Mesodermal cell (in vitro differentiated cells): ENCODE data around the gene MVB12B.

Experiments used
- H3K27ac ChIP-seq: 2 replicates; pipeline ENCODE4 v1.7.0; 2013; ENCODE audit warnings: mild to moderate bottlenecking, low read depth, low read length, moderate library complexity; ENCODE audit not compliant: severe bottlenecking
- H3K36me3 ChIP-seq: 2 replicates; pipeline ENCODE4 v1.7.1; 2013; ENCODE audit warnings: mild to moderate bottlenecking, low read length, moderate library complexity; ENCODE audit not compliant: control insufficient read depth, insufficient read depth
- H3K4me1 ChIP-seq: one replicate; pipeline ENCODE4 v1.7.1; 2013; ENCODE audit warnings: mild to moderate bottlenecking, low read length; ENCODE audit not compliant: insufficient read depth, control insufficient read depth, poor library complexity, severe bottlenecking
- H3K4me3 ChIP-seq: 2 replicates; pipeline ENCODE4 v1.7.0; 2013; ENCODE audit warnings: low read length, control low read depth, mild to moderate bottlenecking; ENCODE audit not compliant: insufficient read depth, poor library complexity, severe bottlenecking; ENCODE audit errors: extremely low read depth
- H3K9me3 ChIP-seq: 2 replicates; pipeline ENCODE4 v1.7.1; 2013; ENCODE audit warnings: mild to moderate bottlenecking, low read length, moderate library complexity; ENCODE audit not compliant: control insufficient read depth
- WGBS, 2 experiments: methylation state at CpG; one replicate each; pipeline ENCODE4 v1.1.5; 2013; ENCODE audit warnings: missing lambda C conversion rate in 2 of 2; ENCODE audit not compliant: insufficient coverage in 2 of 2; 5-methylcytosine and 5-hydroxymethylcytosine counted together

Gene MVB12B

GRCh38 chr9:126454795-126455194 is 128.2 kb downstream of the MVB12B start:
- 92 to 97% methylated on average over 4 to 7 of the region's 9 CpGs for WGBS, 2 experiments
- no peak overlapping the region for H3K4me3 ChIP-seq
- H3K27ac ChIP-seq: no peak overlapping the region
- H3K36me3 ChIP-seq: no peaks in the 10 kb centered on the region
- H3K4me1 ChIP-seq: peaks cover 5% of the 10 kb centered on the region
- no peaks in the 10 kb centered on the region for H3K9me3 ChIP-seq

GRCh38 chr9:126456441-126457174 is 130.0 kb downstream of the MVB12B start:
- no peaks in the 10 kb centered on the region for H3K9me3 ChIP-seq
- H3K4me3 ChIP-seq: no peak overlapping the region
- no peak overlapping the region for H3K27ac ChIP-seq
- H3K4me1 ChIP-seq: peaks cover 5% of the 10 kb centered on the region
- 90 to 97% methylated on average over 10 to 12 of the region's 16 CpGs for WGBS, 2 experiments
- no peaks in the 10 kb centered on the region for H3K36me3 ChIP-seq

DNA sequence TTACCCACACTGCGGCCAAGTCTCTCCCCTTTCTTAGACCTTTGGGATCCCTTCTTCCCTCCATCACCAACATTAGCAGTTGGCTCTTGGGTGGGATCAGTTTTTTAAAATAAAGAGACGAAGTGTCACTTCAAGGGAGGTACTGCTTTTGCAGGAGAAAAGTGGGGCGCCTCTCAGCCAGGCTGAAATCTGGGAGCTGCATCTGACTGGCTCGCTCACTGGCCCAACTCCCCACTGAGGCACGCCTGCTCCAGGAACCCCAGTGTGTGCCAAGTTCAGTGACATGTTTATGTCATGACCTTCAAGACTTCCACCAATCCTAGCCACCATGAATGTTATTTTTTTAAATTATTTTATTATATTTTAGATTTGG is 130.5 kb downstream of the MVB12B start:
- Histone ChIP-seq H3K9me3 (no peaks in the 10 kb centered on the region), H3K4me1 (peaks cover 4% of the 10 kb centered on the region), H3K4me3 (no peak overlapping the region), H3K36me3 (no peaks in the 10 kb centered on the region), H3K27ac (no peak overlapping the region)
- WGBS, 2 experiments: 72 to 100% methylated on average over 2 to 4 of the region's 5 CpGs

GRCh38 chr9:126457890-126458289 is 131.3 kb downstream of the MVB12B start:
- Histone ChIP-seq H3K4me1 (no peaks in the 10 kb centered on the region), H3K9me3 (no peaks in the 10 kb centered on the region), H3K27ac (no peak overlapping the region), H3K4me3 (no peak overlapping the region), H3K36me3 (no peaks in the 10 kb centered on the region)
- 92 to 94% methylated on average over 7 to 9 of the region's 9 CpGs for WGBS, 2 experiments

DNA sequence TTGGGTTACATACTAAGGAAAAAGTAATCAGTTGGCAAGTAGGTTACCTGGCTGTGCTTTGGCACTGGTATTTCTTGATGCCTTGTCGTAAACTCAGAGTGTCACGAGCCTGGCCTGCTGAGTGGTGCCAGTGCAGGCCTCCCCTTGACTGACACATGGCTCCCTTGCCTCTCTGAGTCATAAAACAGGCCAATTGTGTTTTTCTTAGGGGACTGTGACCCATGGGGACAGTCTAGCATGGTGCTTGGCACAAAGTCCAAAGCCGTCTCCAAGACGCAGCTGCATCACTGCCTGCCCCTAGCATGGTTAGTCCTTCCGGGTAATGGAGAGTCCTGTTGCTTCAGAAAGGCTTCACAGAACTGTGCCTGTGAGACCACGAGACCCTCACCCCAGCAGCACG is 132.5 kb downstream of the MVB12B start:
- Histone ChIP-seq H3K9me3 (no peaks in the 10 kb centered on the region), H3K27ac (no peak overlapping the region), H3K4me1 (no peaks in the 10 kb centered on the region), H3K4me3 (no peak overlapping the region), H3K36me3 (no peaks in the 10 kb centered on the region)
- WGBS, 2 experiments: 95 to 98% methylated on average over 6 to 7 of the region's 7 CpGs

- Histone ChIP-seq H3K9me3 (no peaks in the 10 kb centered on the region), H3K27ac (no peak overlapping the region), H3K4me3 (no peak overlapping the region), H3K36me3 (no peaks in the 10 kb centered on the region), H3K4me1 (no peaks in the 10 kb centered on the region)
- WGBS, 2 experiments: 95 to 97% methylated on average over 12 to 16 of the region's 16 CpGs
Observed at GRCh38 chr9:126459546-126459945, 132.9 kb downstream of the MVB12B start.

DNA sequence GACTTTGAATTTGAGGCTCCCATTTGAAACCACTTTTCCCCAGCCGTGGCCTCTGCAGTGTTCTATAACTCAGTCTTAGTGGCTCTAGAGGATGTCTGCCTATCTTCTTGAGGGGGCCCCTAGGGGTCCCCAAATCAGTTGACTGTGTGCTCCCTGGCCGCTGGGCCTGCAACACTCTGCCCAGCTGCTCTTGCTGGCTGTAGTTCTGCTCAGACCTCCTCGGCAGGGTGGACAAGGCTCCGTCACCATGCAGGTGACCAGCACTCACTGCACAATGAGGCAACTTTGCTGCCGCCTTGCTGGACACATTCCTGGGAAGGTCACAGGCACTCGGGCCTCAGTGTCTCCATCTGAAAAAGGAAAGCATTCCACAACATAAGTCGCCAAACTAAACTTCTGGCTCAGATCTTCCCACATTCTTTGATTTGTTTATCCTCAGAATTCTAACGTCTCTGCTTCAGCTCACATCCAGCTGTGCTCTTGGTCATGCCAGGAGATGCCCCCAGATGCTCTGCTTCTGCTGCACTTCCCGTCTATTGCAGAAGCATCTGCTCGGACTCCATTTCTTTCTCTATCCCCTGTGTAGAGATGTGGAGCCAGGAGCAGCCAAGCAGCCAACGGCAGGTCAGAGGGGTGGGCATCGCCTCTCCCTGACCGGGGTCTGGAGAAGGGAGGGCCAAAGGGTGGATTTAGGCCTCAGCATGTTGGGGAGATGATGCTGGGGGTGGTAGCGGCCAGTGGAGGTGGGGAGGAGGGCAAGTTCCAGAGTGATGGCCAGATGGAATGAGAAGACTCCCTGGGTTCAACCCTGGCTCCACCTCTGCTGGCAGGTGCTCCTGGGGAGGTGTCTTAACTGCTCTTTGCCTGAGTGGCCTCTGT is 133.6 kb downstream of the MVB12B start:
- H3K4me3 ChIP-seq: no peak overlapping the region
- H3K9me3 ChIP-seq: no peaks in the 10 kb centered on the region
- H3K36me3 ChIP-seq: no peaks in the 10 kb centered on the region
- 97% methylated on average over 9 to 12 of the region's 14 CpGs for WGBS, 2 experiments
- H3K27ac ChIP-seq: no peak overlapping the region
- no peaks in the 10 kb centered on the region for H3K4me1 ChIP-seq

- Histone ChIP-seq H3K9me3 (no peaks in the 10 kb centered on the region), H3K4me3 (no peak overlapping the region), H3K27ac (no peak overlapping the region), H3K36me3 (no peaks in the 10 kb centered on the region), H3K4me1 (no peaks in the 10 kb centered on the region)
- 85 to 94% methylated on average over 4 to 5 of the region's 8 CpGs for WGBS, 2 experiments
Observed at GRCh38 chr9:126461029-126461428, 134.4 kb downstream of the MVB12B start.

- no peak overlapping the region for H3K4me3 ChIP-seq
- 93 to 98% methylated on average over 10 to 13 of the region's 17 CpGs for whole genome bisulfite sequencing, 2 experiments
- H3K27ac ChIP-seq: no peak overlapping the region
- H3K36me3 ChIP-seq: no peaks in the 10 kb centered on the region
- H3K4me1 ChIP-seq: no peaks in the 10 kb centered on the region
- no peaks in the 10 kb centered on the region for H3K9me3 ChIP-seq
Observed at GRCh38 chr9:126461608-126462007, 135.0 kb downstream of the MVB12B start.

- H3K4me1 ChIP-seq: no peaks in the 10 kb centered on the region
- H3K27ac ChIP-seq: no peak overlapping the region
- H3K9me3 ChIP-seq: no peaks in the 10 kb centered on the region
- H3K36me3 ChIP-seq: no peaks in the 10 kb centered on the region
- no peak overlapping the region for H3K4me3 ChIP-seq
- no CpG with 5 or more reads among the region's 3 CpGs for WGBS, 2 experiments
Observed at GRCh38 chr9:126462617-126463016, 136.0 kb downstream of the MVB12B start.

DNA sequence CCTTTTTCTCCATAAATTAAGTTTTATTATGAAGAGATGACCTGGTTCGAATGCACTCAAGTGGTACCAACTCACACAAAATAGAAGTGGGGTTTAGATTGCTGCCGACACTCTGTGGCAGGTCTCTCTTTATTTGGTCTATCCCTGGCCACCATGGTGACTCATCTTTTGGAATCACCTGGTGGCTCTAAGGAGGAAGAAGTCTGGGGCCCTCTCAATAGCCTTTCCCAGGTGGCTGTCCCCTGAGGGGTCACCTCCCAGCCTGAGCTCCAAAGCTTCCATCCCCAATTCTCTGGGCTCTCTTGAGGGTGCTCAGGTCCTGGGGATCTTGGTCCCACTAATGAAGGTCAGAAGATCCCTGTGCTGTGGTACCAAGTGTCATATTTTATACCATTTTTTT is 136.8 kb downstream of the MVB12B start:
- H3K36me3 ChIP-seq: no peaks in the 10 kb centered on the region
- no peaks in the 10 kb centered on the region for H3K4me1 ChIP-seq
- H3K27ac ChIP-seq: no peak overlapping the region
- no peak overlapping the region for H3K4me3 ChIP-seq
- WGBS, 2 experiments: 82 to 100% methylated on average over 2 of the region's 2 CpGs
- no peaks in the 10 kb centered on the region for H3K9me3 ChIP-seq
